ENCODE measurements around the gene TAOK3.
"Not testable (repeated sequence)": the region's sequence is repeated elsewhere in the genome, so short reads cannot be mapped to it uniquely, and the experiment has no call there.

The TAOK3 gene

GRCh38 chr12:118317729-118318128 lies 55.0 kb downstream of the TAOK3 start:
- no peak overlapping the region for H3K27ac ChIP-seq (ENCODE audit: low read depth, low read length)
- no peaks in the 10 kb centered on the region for H3K4me1 ChIP-seq (ENCODE audit: control insufficient read depth, insufficient read depth, low read length)
- H3K27me3 ChIP-seq (ENCODE audit: control insufficient read depth, insufficient read depth, low read length) = no peaks in the 10 kb centered on the region
- no peak overlapping the region for H3K9ac ChIP-seq (ENCODE audit: low read length)
- no peaks in the 10 kb centered on the region for H3K36me3 ChIP-seq (ENCODE audit: control insufficient read depth, insufficient read depth, low read length)
- H3K9me3 ChIP-seq (ENCODE audit: control insufficient read depth, insufficient read depth, low read depth, low read length) = 0 out of 2 replicates have a peak, but pooled peaks cover 2% of the 10 kb centered on the region
- H3K4me3 ChIP-seq (ENCODE audit: low read depth, low read length) = no peak overlapping the region

- Histone ChIP-seq H3K9me3 (ENCODE audit: control insufficient read depth, insufficient read depth, low read depth, low read length) (0 out of 2 replicates have a peak, but pooled peaks cover 2% of the 10 kb centered on the region), H3K36me3 (ENCODE audit: control insufficient read depth, insufficient read depth, low read length) (no peaks in the 10 kb centered on the region), H3K4me1 (ENCODE audit: control insufficient read depth, insufficient read depth, low read length) (no peaks in the 10 kb centered on the region), H3K27ac (ENCODE audit: low read depth, low read length) (no peak overlapping the region), H3K4me3 (ENCODE audit: low read depth, low read length) (no peak overlapping the region), H3K27me3 (ENCODE audit: control insufficient read depth, insufficient read depth, low read length) (no peaks in the 10 kb centered on the region), H3K9ac (ENCODE audit: low read length) (no peak overlapping the region)
Observed at GRCh38 chr12:118315821-118316220, 56.9 kb downstream of the TAOK3 start.

- Histone ChIP-seq H3K27me3 (ENCODE audit: control insufficient read depth, insufficient read depth, low read length) (no peaks in the 10 kb centered on the region), H3K4me1 (ENCODE audit: control insufficient read depth, insufficient read depth, low read length) (no peaks in the 10 kb centered on the region; the same call in 1 of the 2 replicates), H3K36me3 (ENCODE audit: control insufficient read depth, insufficient read depth, low read length) (no peaks in the 10 kb centered on the region), H3K9ac (ENCODE audit: low read length) (no peak overlapping the region), H3K9me3 (ENCODE audit: control insufficient read depth, insufficient read depth, low read depth, low read length) (no peaks in the 10 kb centered on the region), H3K4me3 (ENCODE audit: low read depth, low read length) (no peak overlapping the region), H3K27ac (ENCODE audit: low read depth, low read length) (no peak overlapping the region)
Observed at GRCh38 chr12:118312578-118312977, 60.1 kb downstream of the TAOK3 start.

GRCh38 chr12:118311666-118312065 lies 61.0 kb downstream of the TAOK3 start:
- H3K27me3 ChIP-seq (ENCODE audit: control insufficient read depth, insufficient read depth, low read length) = no peaks in the 10 kb centered on the region
- H3K27ac ChIP-seq (ENCODE audit: low read depth, low read length) = no peak overlapping the region
- no peaks in the 10 kb centered on the region; the same call in 1 of the 2 replicates for H3K4me1 ChIP-seq (ENCODE audit: control insufficient read depth, insufficient read depth, low read length)
- no peak overlapping the region for H3K4me3 ChIP-seq (ENCODE audit: low read depth, low read length)
- no peaks in the 10 kb centered on the region for H3K9me3 ChIP-seq (ENCODE audit: control insufficient read depth, insufficient read depth, low read depth, low read length)
- no peak overlapping the region for H3K9ac ChIP-seq (ENCODE audit: low read length)
- no peaks in the 10 kb centered on the region for H3K36me3 ChIP-seq (ENCODE audit: control insufficient read depth, insufficient read depth, low read length)

- Histone ChIP-seq H3K27me3 (ENCODE audit: control insufficient read depth, insufficient read depth, low read length) (no peaks in the 10 kb centered on the region), H3K36me3 (ENCODE audit: control insufficient read depth, insufficient read depth, low read length) (no peaks in the 10 kb centered on the region), H3K4me3 (ENCODE audit: low read depth, low read length) (no peak overlapping the region), H3K9ac (ENCODE audit: low read length) (no peak overlapping the region), H3K4me1 (ENCODE audit: control insufficient read depth, insufficient read depth, low read length) (no peaks in the 10 kb centered on the region; the same call in 1 of the 2 replicates), H3K27ac (ENCODE audit: low read depth, low read length) (no peak overlapping the region), H3K9me3 (ENCODE audit: control insufficient read depth, insufficient read depth, low read depth, low read length) (no peaks in the 10 kb centered on the region)
Observed at GRCh38 chr12:118310320-118310719, 62.4 kb downstream of the TAOK3 start.

- not testable (repeated sequence) for H3K27me3 ChIP-seq (ENCODE audit: control insufficient read depth, insufficient read depth, low read length); H3K4me1 ChIP-seq (ENCODE audit: control insufficient read depth, insufficient read depth, low read length); H3K36me3 ChIP-seq (ENCODE audit: control insufficient read depth, insufficient read depth, low read length); H3K9me3 ChIP-seq (ENCODE audit: control insufficient read depth, insufficient read depth, low read depth, low read length); H3K27ac ChIP-seq (ENCODE audit: low read depth, low read length); H3K4me3 ChIP-seq (ENCODE audit: low read depth, low read length); H3K9ac ChIP-seq (ENCODE audit: low read length)
Observed at GRCh38 chr12:118308006-118308405, 64.7 kb downstream of the TAOK3 start.

- Histone ChIP-seq H3K27ac (ENCODE audit: low read depth, low read length) (no peak overlapping the region), H3K9me3 (ENCODE audit: control insufficient read depth, insufficient read depth, low read depth, low read length) (no peaks in the 10 kb centered on the region), H3K4me3 (ENCODE audit: low read depth, low read length) (no peak overlapping the region), H3K36me3 (ENCODE audit: control insufficient read depth, insufficient read depth, low read length) (no peaks in the 10 kb centered on the region), H3K4me1 (ENCODE audit: control insufficient read depth, insufficient read depth, low read length) (no peaks in the 10 kb centered on the region; the same call in 1 of the 2 replicates), H3K27me3 (ENCODE audit: control insufficient read depth, insufficient read depth, low read length) (no peaks in the 10 kb centered on the region), H3K9ac (ENCODE audit: low read length) (no peak overlapping the region)
Observed at GRCh38 chr12:118307069-118307954, 65.4 kb downstream of the TAOK3 start.

GRCh38 chr12:118304093-118304492 lies 68.6 kb downstream of the TAOK3 start:
- no peak overlapping the region for H3K9ac ChIP-seq (ENCODE audit: low read length)
- H3K4me1 ChIP-seq (ENCODE audit: control insufficient read depth, insufficient read depth, low read length) = peaks cover 5% of the 10 kb centered on the region; the same call in 1 of the 2 replicates
- no peaks in the 10 kb centered on the region for H3K36me3 ChIP-seq (ENCODE audit: control insufficient read depth, insufficient read depth, low read length)
- no peak overlapping the region for H3K4me3 ChIP-seq (ENCODE audit: low read depth, low read length)
- no peak overlapping the region for H3K27ac ChIP-seq (ENCODE audit: low read depth, low read length)
- no peaks in the 10 kb centered on the region for H3K27me3 ChIP-seq (ENCODE audit: control insufficient read depth, insufficient read depth, low read length)
- H3K9me3 ChIP-seq (ENCODE audit: control insufficient read depth, insufficient read depth, low read depth, low read length) = no peaks in the 10 kb centered on the region

- no peaks in the 10 kb centered on the region for H3K9me3 ChIP-seq (ENCODE audit: control insufficient read depth, insufficient read depth, low read depth, low read length)
Observed at GRCh38 chr12:118302053-118302452, 70.7 kb downstream of the TAOK3 start.

GRCh38 chr12:118299791-118300460 lies 72.8 kb downstream of the TAOK3 start:
- Histone ChIP-seq H3K4me1 (ENCODE audit: control insufficient read depth, insufficient read depth, low read length) (peaks cover 5% of the 10 kb centered on the region; the same call in 1 of the 2 replicates), H3K4me3 (ENCODE audit: low read depth, low read length) (no peak overlapping the region), H3K27ac (ENCODE audit: low read depth, low read length) (no peak overlapping the region), H3K9ac (ENCODE audit: low read length) (no peak overlapping the region), H3K27me3 (ENCODE audit: control insufficient read depth, insufficient read depth, low read length) (no peaks in the 10 kb centered on the region), H3K36me3 (ENCODE audit: control insufficient read depth, insufficient read depth, low read length) (no peaks in the 10 kb centered on the region), H3K9me3 (ENCODE audit: control insufficient read depth, insufficient read depth, low read depth, low read length) (no peaks in the 10 kb centered on the region)

More at GRCh38 chr12:118302053-118302452, 70.7 kb downstream of the TAOK3 start:
- Histone ChIP-seq H3K9ac (ENCODE audit: low read length) (no peak overlapping the region), H3K27me3 (ENCODE audit: control insufficient read depth, insufficient read depth, low read length) (no peaks in the 10 kb centered on the region), H3K36me3 (ENCODE audit: control insufficient read depth, insufficient read depth, low read length) (no peaks in the 10 kb centered on the region), H3K4me1 (ENCODE audit: control insufficient read depth, insufficient read depth, low read length) (peaks cover 5% of the 10 kb centered on the region; the same call in 1 of the 2 replicates), H3K27ac (ENCODE audit: low read depth, low read length) (no peak overlapping the region), H3K4me3 (ENCODE audit: low read depth, low read length) (no peak overlapping the region)

GRCh38 chr12:118297284-118297683 lies 75.4 kb downstream of the TAOK3 start:
- H3K9ac ChIP-seq (ENCODE audit: low read length) = no peak overlapping the region
- H3K4me1 ChIP-seq (ENCODE audit: control insufficient read depth, insufficient read depth, low read length) = peaks cover 5% of the 10 kb centered on the region; the same call in 1 of the 2 replicates
- no peak overlapping the region for H3K27ac ChIP-seq (ENCODE audit: low read depth, low read length)
- no peaks in the 10 kb centered on the region for H3K36me3 ChIP-seq (ENCODE audit: control insufficient read depth, insufficient read depth, low read length)
- H3K4me3 ChIP-seq (ENCODE audit: low read depth, low read length) = no peak overlapping the region
- H3K27me3 ChIP-seq (ENCODE audit: control insufficient read depth, insufficient read depth, low read length) = no peaks in the 10 kb centered on the region
- no peaks in the 10 kb centered on the region for H3K9me3 ChIP-seq (ENCODE audit: control insufficient read depth, insufficient read depth, low read depth, low read length)

All from HUES6 (cell line).